Measurements from ENCODE around the gene PANK1. TPM values are rescaled to one million over a fixed set of nuclear protein-coding genes. Genes with fewer than 3 reads are reported as not detected.

The PANK1 gene
- polyA plus RNA-seq, 2 of the 4 experiments (the other 2 are of a cell fraction), result 6.7 to 9.0 TPM

DNA sequence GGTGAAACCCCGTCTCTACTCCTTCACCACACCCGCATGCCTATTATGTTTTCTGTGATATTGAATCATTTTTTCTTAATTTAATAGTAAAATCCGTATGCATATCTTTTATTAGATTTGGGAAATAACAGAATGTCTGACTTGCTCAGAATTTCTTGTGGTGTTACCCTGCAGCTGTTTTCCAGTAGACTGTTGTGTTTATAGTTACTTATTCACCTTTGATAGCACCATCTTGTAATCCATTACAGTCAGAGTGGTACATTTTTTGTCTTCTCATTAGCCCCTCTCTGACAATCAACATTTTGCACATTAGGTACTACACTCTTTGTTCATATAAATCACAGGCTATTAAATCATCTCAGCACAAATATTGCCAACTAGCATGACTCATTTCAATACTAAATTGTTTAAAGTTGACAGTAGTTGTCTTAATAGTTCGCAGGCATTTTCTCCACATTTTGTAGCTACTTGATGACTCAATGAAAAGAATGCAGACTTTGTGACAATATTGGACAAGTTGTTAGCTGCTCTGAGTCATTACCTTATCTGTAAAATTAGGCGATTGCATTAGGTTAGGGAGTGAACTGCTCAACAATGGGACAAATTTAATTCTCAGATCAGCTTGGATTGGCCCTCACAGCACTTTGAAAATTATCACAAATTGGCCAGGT lies 91.8 kb downstream of the PANK1 start (continued):
- TF ChIP-seq SMC3 (IDR thresholded peaks at IDR 0.05), result no peak
- TF ChIP-seq JUN (IDR thresholded peaks at IDR 0.05), result peak; percentile 46 to 71; a peak in 1 of 5 replicates
- no peak for TF ChIP-seq MAZ (IDR thresholded peaks at IDR 0.05; ENCODE audit: borderline replicate concordance, low read depth, low read length)
- TF ChIP-seq RAD21 (conservative IDR thresholded peaks at IDR 0.05 in 1 of 2, IDR thresholded peaks at IDR 0.05 in 1 of 2), result peak in 1 of 2 experiments; percentile 24; a peak in 1 of 5 replicates
- TF ChIP-seq ZC3H11A (IDR thresholded peaks at IDR 0.05), result no peak
- TF ChIP-seq NFE2L2 (conservative IDR thresholded peaks at IDR 0.05; ENCODE audit: low read length), result no peak
- no peak for TF ChIP-seq NPAS2 (CRISPR knock-in tag; IDR thresholded peaks at IDR 0.05; ENCODE audit: borderline replicate concordance)
- no peak for TF ChIP-seq POLR2A (IDR thresholded peaks at IDR 0.05; ENCODE audit: low read length)
- TF ChIP-seq MAFK (IDR thresholded peaks at IDR 0.05; ENCODE audit: partially characterized antibody), result peak; percentile 55
- peak in 1 of 2 experiments; percentile 37; a peak in 1 of 5 replicates for TF ChIP-seq EP300 (IDR thresholded peaks at IDR 0.05)
- TF ChIP-seq GATA3 (IDR thresholded peaks at IDR 0.05; ENCODE audit: borderline replicate concordance), result peak; percentile 89; the same call in 1 of the 2 replicates
- TF ChIP-seq FOXS1 (CRISPR knock-in tag; IDR thresholded peaks at IDR 0.05), result no peak
- TF ChIP-seq TP53 (CRISPR knock-in tag; IDR thresholded peaks at IDR 0.05), result no peak
- no peak for TF ChIP-seq RARB (CRISPR knock-in tag; IDR thresholded peaks at IDR 0.05)
- no peak for TF ChIP-seq CBX8 (IDR thresholded peaks at IDR 0.05)
- TF ChIP-seq, protein P1, sequence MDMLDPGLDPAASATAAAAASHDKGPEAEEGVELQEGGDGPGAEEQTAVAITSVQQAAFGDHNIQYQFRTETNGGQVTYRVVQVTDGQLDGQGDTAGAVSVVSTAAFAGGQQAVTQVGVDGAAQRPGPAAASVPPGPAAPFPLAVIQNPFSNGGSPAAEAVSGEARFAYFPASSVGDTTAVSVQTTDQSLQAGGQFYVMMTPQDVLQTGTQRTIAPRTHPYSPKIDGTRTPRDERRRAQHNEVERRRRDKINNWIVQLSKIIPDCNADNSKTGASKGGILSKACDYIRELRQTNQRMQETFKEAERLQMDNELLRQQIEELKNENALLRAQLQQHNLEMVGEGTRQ (IDR thresholded peaks at IDR 0.05), result no peak
- TF ChIP-seq FOSL2 (IDR thresholded peaks at IDR 0.05), result peak; percentile 96
- TF ChIP-seq FOSL2 (CRISPR knock-in tag; IDR thresholded peaks at IDR 0.05), result peak; percentile 96
- TF ChIP-seq, protein P2, sequence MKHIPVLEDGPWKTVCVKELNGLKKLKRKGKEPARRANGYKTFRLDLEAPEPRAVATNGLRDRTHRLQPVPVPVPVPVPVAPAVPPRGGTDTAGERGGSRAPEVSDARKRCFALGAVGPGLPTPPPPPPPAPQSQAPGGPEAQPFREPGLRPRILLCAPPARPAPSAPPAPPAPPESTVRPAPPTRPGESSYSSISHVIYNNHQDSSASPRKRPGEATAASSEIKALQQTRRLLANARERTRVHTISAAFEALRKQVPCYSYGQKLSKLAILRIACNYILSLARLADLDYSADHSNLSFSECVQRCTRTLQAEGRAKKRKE (CRISPR knock-in tag; IDR thresholded peaks at IDR 0.05; ENCODE audit: low read depth), result no peak
- TF ChIP-seq, protein P3, sequence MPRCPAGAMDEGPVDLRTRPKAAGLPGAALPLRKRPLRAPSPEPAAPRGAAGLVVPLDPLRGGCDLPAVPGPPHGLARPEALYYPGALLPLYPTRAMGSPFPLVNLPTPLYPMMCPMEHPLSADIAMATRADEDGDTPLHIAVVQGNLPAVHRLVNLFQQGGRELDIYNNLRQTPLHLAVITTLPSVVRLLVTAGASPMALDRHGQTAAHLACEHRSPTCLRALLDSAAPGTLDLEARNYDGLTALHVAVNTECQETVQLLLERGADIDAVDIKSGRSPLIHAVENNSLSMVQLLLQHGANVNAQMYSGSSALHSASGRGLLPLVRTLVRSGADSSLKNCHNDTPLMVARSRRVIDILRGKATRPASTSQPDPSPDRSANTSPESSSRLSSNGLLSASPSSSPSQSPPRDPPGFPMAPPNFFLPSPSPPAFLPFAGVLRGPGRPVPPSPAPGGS (IDR thresholded peaks at IDR 0.05), result 0 out of 3 replicates have a peak, but pooled peaks have one; percentile 49

DNA sequence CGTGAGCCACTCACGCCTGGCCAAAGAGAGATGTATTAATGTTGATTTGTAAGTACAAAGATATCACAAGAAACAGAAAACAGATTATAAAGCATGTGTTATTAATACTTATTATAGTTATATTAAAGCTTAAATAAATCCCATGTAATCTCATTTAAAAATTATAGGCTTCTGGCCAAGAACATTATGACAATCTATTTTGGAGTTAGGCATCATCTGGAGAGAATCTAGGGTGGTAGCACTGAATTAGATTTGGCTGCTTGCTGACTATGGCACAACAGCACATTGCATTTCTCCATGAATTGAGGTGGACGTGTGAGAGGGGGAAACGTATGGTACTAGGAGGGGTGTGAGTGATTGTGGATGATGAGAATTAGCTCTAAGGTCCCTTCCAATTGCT lies 92.8 kb downstream of the PANK1 start:
- no peak for FAIRE-seq
- ChIA-PET CTCF (interaction anchor here (0.6 to 4.0 kb wide), 5 partner anchors 10 to 143 kb away, joined by 3 to 15 read pairs (median 4); no protein-coding TSS in a partner anchor), POLR2A (no interaction called here)
- no peak for ATAC-seq
- no peak for DNase-seq (ENCODE audit: low read depth in 1 of 2, low spot score in 1 of 2)
- Histone ChIP-seq H3K27ac (peak overlapping the region; percentile 27 to 53; a peak in 3 of 6 replicates), H3K9me3 (no peaks in the 10 kb centered on the region), H3K4me2 (no peak overlapping the region), H3K4me3 (no peak overlapping the region), H3K4me1 (peaks cover 54% of the 10 kb centered on the region)
- WGBS (ENCODE audit: missing lambda C conversion rate), result 91% methylated on average over 4 of the region's 4 CpGs
- TF ChIP-seq TP53 (CRISPR knock-in tag; IDR thresholded peaks at IDR 0.05) (no peak), RFX5 (IDR thresholded peaks at IDR 0.05) (no peak), EHMT2 (IDR thresholded peaks at IDR 0.05; ENCODE audit: low read depth) (no peak)

DNA sequence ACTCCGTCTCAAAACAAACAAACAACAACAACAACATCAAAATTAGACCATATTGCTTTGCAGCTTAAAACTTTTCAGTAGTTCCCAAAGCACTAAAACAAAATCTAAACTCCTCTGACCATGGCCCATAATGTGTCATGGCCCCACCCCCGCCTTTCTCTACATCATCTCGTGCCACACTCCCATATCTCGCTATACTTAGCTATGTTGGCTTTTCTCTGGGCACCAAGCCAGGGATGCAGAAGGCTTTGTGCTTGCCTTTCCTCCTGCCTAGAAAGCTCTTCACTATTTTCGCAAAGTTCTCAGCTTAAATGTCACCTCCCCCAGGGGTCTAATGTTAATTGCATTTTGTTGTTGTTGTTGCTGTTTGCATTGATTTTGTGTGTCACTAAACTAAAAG lies 94.5 kb downstream of the PANK1 start:
- Histone ChIP-seq H3K4me2 (no peak overlapping the region), H3K4me1 (peaks cover 44% of the 10 kb centered on the region), H3K9me3 (0 out of 3 replicates have a peak, but pooled peaks cover 4% of the 10 kb centered on the region), H3K27ac (peak overlapping the region in 1 of 2 experiments; percentile 34; a peak in 1 of 6 replicates), H3K4me3 (no peak overlapping the region)
- FAIRE-seq, result no peak
- POLR2A ChIA-PET, result interaction anchor here (0.6 kb wide), 1 partner anchor 10 kb away, joined by 3 read pairs; no protein-coding TSS in a partner anchor
- no peak for DNase-seq (ENCODE audit: low read depth in 1 of 2, low spot score in 1 of 2)
- CTCF ChIA-PET, result interaction anchor here (1.6 to 2.5 kb wide), 2 partner anchors 10 to 14 kb away, joined by 3 to 7 read pairs; partner anchors contain the start of gene SLC16A12
- WGBS (ENCODE audit: missing lambda C conversion rate), result 54% methylated on average over 5 of the region's 5 CpGs
- no peak for ATAC-seq
- TF ChIP-seq PHF8 (IDR thresholded peaks at IDR 0.05; ENCODE audit: borderline replicate concordance, low read depth) (no peak), MAZ (IDR thresholded peaks at IDR 0.05; ENCODE audit: borderline replicate concordance, low read depth, low read length) (no peak), EHMT2 (IDR thresholded peaks at IDR 0.05; ENCODE audit: low read depth) (no peak), ZC3H11A (IDR thresholded peaks at IDR 0.05) (no peak), NFE2L2 (conservative IDR thresholded peaks at IDR 0.05; ENCODE audit: low read length) (no peak), SMC3 (IDR thresholded peaks at IDR 0.05) (no peak), HEYL (CRISPR knock-in tag; IDR thresholded peaks at IDR 0.05) (no peak), GATA3 (IDR thresholded peaks at IDR 0.05; ENCODE audit: borderline replicate concordance) (no peak), ESRRA (IDR thresholded peaks at IDR 0.05; ENCODE audit: borderline replicate concordance, low read length) (no peak), MAFK (IDR thresholded peaks at IDR 0.05; ENCODE audit: partially characterized antibody) (no peak), CHD2 (IDR thresholded peaks at IDR 0.05; ENCODE audit: low read length, partially characterized antibody) (no peak)
- TF ChIP-seq, protein P4, sequence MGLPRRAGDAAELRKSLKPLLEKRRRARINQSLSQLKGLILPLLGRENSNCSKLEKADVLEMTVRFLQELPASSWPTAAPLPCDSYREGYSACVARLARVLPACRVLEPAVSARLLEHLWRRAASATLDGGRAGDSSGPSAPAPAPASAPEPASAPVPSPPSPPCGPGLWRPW (IDR thresholded peaks at IDR 0.05), result no peak
- TF ChIP-seq, protein P5, sequence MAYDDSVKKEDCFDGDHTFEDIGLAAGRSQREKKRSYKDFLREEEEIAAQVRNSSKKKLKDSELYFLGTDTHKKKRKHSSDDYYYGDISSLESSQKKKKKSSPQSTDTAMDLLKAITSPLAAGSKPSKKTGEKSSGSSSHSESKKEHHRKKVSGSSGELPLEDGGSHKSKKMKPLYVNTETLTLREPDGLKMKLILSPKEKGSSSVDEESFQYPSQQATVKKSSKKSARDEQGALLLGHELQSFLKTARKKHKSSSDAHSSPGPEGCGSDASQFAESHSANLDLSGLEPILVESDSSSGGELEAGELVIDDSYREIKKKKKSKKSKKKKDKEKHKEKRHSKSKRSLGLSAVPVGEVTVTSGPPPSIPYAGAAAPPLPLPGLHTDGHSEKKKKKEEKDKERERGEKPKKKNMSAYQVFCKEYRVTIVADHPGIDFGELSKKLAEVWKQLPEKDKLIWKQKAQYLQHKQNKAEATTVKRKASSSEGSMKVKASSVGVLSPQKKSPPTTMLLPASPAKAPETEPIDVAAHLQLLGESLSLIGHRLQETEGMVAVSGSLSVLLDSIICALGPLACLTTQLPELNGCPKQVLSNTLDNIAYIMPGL (CRISPR knock-in tag; IDR thresholded peaks at IDR 0.05; ENCODE audit: borderline replicate concordance), result no peak
- TF ChIP-seq, protein P3 (IDR thresholded peaks at IDR 0.05), result no peak

Data from A549 (cell line).